Gastroesophageal sphincter (tissue), 4 donors: ENCODE measurements around the gene THBS1. TPM values are rescaled to one million over a fixed set of nuclear protein-coding genes. Genes with fewer than 3 reads are reported as not detected.

ENCODE experiments used
- ATAC-seq: fragments of 150-250 bp; one replicate; pipeline ENCODE4 v1.9.1; 2016; ENCODE audit warnings: mild to moderate bottlenecking, moderate library complexity
- H3K27ac ChIP-seq, 4 donors: fragments of 200-600 bp; sonication (generic) in 3 of 4; 1 replicate in 3 of 4; 2 replicates in 1 of 4; pipeline ENCODE4 v1.5.1; 2016 to 2019
- H3K27me3 ChIP-seq: fragments of 200-600 bp; sonication (generic); one replicate; pipeline ENCODE4 v1.5.1; 2019
- H3K36me3 ChIP-seq, 2 donors: fragments of 200-600 bp; sonication (generic); one replicate each; pipeline ENCODE4 v1.5.1; 2019; ENCODE audit warnings: control low read depth in 1 of 2
- H3K4me1 ChIP-seq, 3 donors: fragments of 200-600 bp; sonication (generic); 1 replicate in 2 of 3; 2 replicates in 1 of 3; pipeline ENCODE4 v1.5.1; 2016 to 2019; ENCODE audit warnings: control low read depth in 2 of 3
- H3K4me3 ChIP-seq, 2 donors: fragments of 200-600 bp; sonication (generic); one replicate each; pipeline ENCODE4 v1.5.1; 2019; ENCODE audit warnings: mild to moderate bottlenecking in 1 of 2, moderate library complexity in 1 of 2
- H3K9me3 ChIP-seq, 3 donors: fragments of 200-600 bp; sonication (generic); one replicate each; pipeline ENCODE4 v1.5.1; 2017 to 2019; ENCODE audit warnings: control low read depth in 2 of 3
- CTCF ChIP-seq, 4 experiments: fragments of 200-600 bp in 2 of 4; fragments of 450-650 bp in 2 of 4; sonication (generic) in 1 of 4; IDR thresholded peaks; one replicate each; pipeline ENCODE4 v1.5.1; 2017 to 2019; ENCODE audit warnings: antibody characterized with exemption in 4 of 4, mild to moderate bottlenecking in 2 of 4, moderate library complexity in 2 of 4
- EP300 ChIP-seq: sonication (generic); formaldehyde crosslinking; IDR thresholded peaks from one replicate; pipeline ENCODE4 v1.6.1; 2017; ENCODE audit warnings: antibody characterized with exemption, mild to moderate bottlenecking
- POLR2A ChIP-seq, 2 donors: fragments of 450-650 bp; IDR thresholded peaks; one replicate each; pipeline ENCODE4 v1.6.1; 2017; ENCODE audit warnings: antibody characterized with exemption in 2 of 2, mild to moderate bottlenecking in 2 of 2, moderate library complexity in 1 of 2
- POLR2AphosphoS5 ChIP-seq: sonication (generic); formaldehyde crosslinking; IDR thresholded peaks from one replicate; pipeline ENCODE4 v1.6.1; 2017; ENCODE audit warnings: antibody characterized with exemption
- WGBS, 2 donors: methylation state at CpG; one replicate each; pipeline ENCODE4 v1.1.5; 2018; ENCODE audit warnings: low coverage in 1 of 2; 5-methylcytosine and 5-hydroxymethylcytosine counted together
- total RNA-seq, 4 donors: library from RNA; depleted of rRNA; stranded (reverse); fragments of >200 nt; gene quantifications; one replicate each; pipeline ENCODE4 v1.1.0, GENCODE V29; 2016

Gene THBS1
- total RNA-seq, result 1,000 to 10,000 TPM in 1 of 4 donors, 100 to 1,000 TPM in 3; 183 to 1,645 (median 277) TPM

- 10% methylated on average over 2 of the region's 74 CpGs; no CpG with 5 or more reads in 1 of the 2 donors for WGBS, 2 donors
- peak within 1 kb of the TSS; percentile 93 to 98 (median 96) for H3K27ac ChIP-seq
- peaks cover 0 to 69% (median 19%) of the 10 kb centered on the region in 3 donors for H3K4me1 ChIP-seq
- ATAC-seq, result peak; percentile 83
- peak within 1 kb of the TSS; percentile 71 to 80 for H3K4me3 ChIP-seq
- no peaks in the 10 kb centered on the region for H3K27me3 ChIP-seq
- H3K36me3 ChIP-seq, result peaks cover 0 to 38% of the 10 kb centered on the region in 2 donors
- H3K9me3 ChIP-seq, result no peaks in the 10 kb centered on the region
- TF ChIP-seq POLR2AphosphoS5 (peak; percentile 100), EP300 (no peak), POLR2A (IDR thresholded peaks at IDR 0.05) (peak; percentile 98 to 99), CTCF (IDR thresholded peaks at IDR 0.05) (peak in 1 of 4 experiments; percentile 39)
Measured at GRCh38 chr15:39580485-39581241, at the start of gene THBS1. Gene THBS1 (plus strand): TSS chr15:39581079. CDS start chr15:39581858, 779 bp downstream.

- no peak for ATAC-seq
Measured at GRCh38 chr15:39534996-39535395, 45.9 kb upstream of the THBS1 start.

GRCh38 chr15:39535466-39535865 is 45.4 kb upstream of the THBS1 start:
- Histone ChIP-seq H3K4me1 (peaks cover 0 to 17% (median 4%) of the 10 kb centered on the region in 3 donors), H3K36me3 (no peaks in the 10 kb centered on the region), H3K9me3 (no peaks in the 10 kb centered on the region), H3K27ac (no peak overlapping the region), H3K27me3 (no peaks in the 10 kb centered on the region), H3K4me3 (no peak overlapping the region)
- WGBS, 2 donors, result 83 to 95% methylated on average over 1 to 10 of the region's 10 CpGs
- TF ChIP-seq EP300, result no peak
- no peak for ATAC-seq

More at GRCh38 chr15:39534996-39535395, 45.9 kb upstream of the THBS1 start:
- 97 to 98% methylated on average over 4 to 5 of the region's 5 CpGs for WGBS, 2 donors
- no peak overlapping the region for H3K27ac ChIP-seq
- H3K27me3 ChIP-seq, result no peaks in the 10 kb centered on the region
- no peaks in the 10 kb centered on the region for H3K36me3 ChIP-seq
- peaks cover 0 to 14% (median 4%) of the 10 kb centered on the region in 3 donors for H3K4me1 ChIP-seq
- TF ChIP-seq EP300, result no peak
- no peak for TF ChIP-seq POLR2A (IDR thresholded peaks at IDR 0.05)
- no peak overlapping the region for H3K4me3 ChIP-seq
- no peaks in the 10 kb centered on the region for H3K9me3 ChIP-seq

- H3K27ac ChIP-seq, result peak overlapping the region in 2 of 4 donors; percentile 21 to 39
- ATAC-seq, result no peak
- 82% methylated on average over 2 to 3 of the region's 3 CpGs for WGBS, 2 donors
- no peaks in the 10 kb centered on the region for H3K27me3 ChIP-seq
- H3K9me3 ChIP-seq, result no peaks in the 10 kb centered on the region
- no peak for TF ChIP-seq POLR2AphosphoS5
- no peak for TF ChIP-seq EP300
- TF ChIP-seq POLR2A (IDR thresholded peaks at IDR 0.05), result no peak
- TF ChIP-seq CTCF (IDR thresholded peaks at IDR 0.05), result no peak
- H3K4me3 ChIP-seq, result no peak overlapping the region
- no peaks in the 10 kb centered on the region for H3K36me3 ChIP-seq
- H3K4me1 ChIP-seq, result peaks cover 0 to 11% (median 4%) of the 10 kb centered on the region in 3 donors
Measured at GRCh38 chr15:39538936-39539335, 41.9 kb upstream of the THBS1 start.

GRCh38 chr15:39539466-39539865 is 41.4 kb upstream of the THBS1 start:
- no peak for ATAC-seq
- Histone ChIP-seq H3K4me3 (no peak overlapping the region), H3K27me3 (no peaks in the 10 kb centered on the region), H3K9me3 (no peaks in the 10 kb centered on the region), H3K27ac (peak overlapping the region in 3 of 4 donors; percentile 21 to 48 (median 39)), H3K36me3 (no peaks in the 10 kb centered on the region), H3K4me1 (peaks cover 0 to 11% (median 4%) of the 10 kb centered on the region in 3 donors)
- 90% methylated on average over 2 of the region's 2 CpGs; no CpG with 5 or more reads in 1 of the 2 donors for WGBS, 2 donors
- TF ChIP-seq POLR2A (IDR thresholded peaks at IDR 0.05) (no peak), EP300 (no peak), POLR2AphosphoS5 (no peak), CTCF (IDR thresholded peaks at IDR 0.05) (no peak)
